ENCODE data around the gene PLEKHN1.
"Not testable (repeated sequence)": the region's sequence is repeated elsewhere in the genome, so short reads cannot be mapped to it uniquely, and the experiment has no call there.

- TF ChIP-seq, protein P1, sequence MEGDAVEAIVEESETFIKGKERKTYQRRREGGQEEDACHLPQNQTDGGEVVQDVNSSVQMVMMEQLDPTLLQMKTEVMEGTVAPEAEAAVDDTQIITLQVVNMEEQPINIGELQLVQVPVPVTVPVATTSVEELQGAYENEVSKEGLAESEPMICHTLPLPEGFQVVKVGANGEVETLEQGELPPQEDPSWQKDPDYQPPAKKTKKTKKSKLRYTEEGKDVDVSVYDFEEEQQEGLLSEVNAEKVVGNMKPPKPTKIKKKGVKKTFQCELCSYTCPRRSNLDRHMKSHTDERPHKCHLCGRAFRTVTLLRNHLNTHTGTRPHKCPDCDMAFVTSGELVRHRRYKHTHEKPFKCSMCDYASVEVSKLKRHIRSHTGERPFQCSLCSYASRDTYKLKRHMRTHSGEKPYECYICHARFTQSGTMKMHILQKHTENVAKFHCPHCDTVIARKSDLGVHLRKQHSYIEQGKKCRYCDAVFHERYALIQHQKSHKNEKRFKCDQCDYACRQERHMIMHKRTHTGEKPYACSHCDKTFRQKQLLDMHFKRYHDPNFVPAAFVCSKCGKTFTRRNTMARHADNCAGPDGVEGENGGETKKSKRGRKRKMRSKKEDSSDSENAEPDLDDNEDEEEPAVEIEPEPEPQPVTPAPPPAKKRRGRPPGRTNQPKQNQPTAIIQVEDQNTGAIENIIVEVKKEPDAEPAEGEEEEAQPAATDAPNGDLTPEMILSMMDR (IDR thresholded peaks at IDR 0.05; ENCODE audit: low read length), result not testable (repeated sequence)
- not testable (repeated sequence) for TF ChIP-seq EZH2phosphoT487 (IDR thresholded peaks at IDR 0.05; ENCODE audit: low read length); EZH2 (optimal IDR thresholded peaks at IDR 0.05; ENCODE audit: low read depth, low read length)
Observed at GRCh38 chr1:946811-947210, 19.5 kb upstream of the PLEKHN1 start.
